ENCODE results near the gene ARMC2. TPM values are rescaled to one million over a fixed set of nuclear protein-coding genes. Genes with fewer than 3 reads are reported as not detected.

ARMC2 gene
- total RNA-seq, 1 donor from 2014 or later: 14.0 TPM

DNA sequence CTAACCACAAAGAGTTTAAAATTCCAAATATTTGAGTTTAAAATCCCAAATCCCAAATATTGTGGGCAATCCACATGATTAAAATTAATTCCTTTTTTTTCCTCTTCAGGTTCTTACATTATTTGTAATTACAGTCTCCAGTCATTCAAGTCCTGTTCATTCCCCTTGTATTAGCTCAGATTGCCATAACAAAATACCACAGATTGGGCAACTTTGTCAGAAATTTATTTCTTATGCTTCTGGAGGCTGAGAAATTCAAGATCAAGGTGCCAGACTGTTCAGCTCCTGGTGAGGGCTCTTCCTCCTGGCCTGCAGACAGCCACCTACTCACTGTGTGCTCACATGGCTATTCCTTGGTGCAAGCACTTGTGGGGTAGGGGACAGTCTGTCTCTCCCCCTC, 105.5 kb downstream of the ARMC2 start:
- TF ChIP-seq, protein P1, sequence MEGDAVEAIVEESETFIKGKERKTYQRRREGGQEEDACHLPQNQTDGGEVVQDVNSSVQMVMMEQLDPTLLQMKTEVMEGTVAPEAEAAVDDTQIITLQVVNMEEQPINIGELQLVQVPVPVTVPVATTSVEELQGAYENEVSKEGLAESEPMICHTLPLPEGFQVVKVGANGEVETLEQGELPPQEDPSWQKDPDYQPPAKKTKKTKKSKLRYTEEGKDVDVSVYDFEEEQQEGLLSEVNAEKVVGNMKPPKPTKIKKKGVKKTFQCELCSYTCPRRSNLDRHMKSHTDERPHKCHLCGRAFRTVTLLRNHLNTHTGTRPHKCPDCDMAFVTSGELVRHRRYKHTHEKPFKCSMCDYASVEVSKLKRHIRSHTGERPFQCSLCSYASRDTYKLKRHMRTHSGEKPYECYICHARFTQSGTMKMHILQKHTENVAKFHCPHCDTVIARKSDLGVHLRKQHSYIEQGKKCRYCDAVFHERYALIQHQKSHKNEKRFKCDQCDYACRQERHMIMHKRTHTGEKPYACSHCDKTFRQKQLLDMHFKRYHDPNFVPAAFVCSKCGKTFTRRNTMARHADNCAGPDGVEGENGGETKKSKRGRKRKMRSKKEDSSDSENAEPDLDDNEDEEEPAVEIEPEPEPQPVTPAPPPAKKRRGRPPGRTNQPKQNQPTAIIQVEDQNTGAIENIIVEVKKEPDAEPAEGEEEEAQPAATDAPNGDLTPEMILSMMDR (IDR thresholded peaks at IDR 0.05; ENCODE audit: borderline replicate concordance): no peak
- H3K4me3 ChIP-seq: no peak overlapping the region
- intact Hi-C loops (cut with micrococcal nuclease): no loop called here
- peaks cover 4% of the 10 kb centered on the region for H3K4me1 ChIP-seq
- no peak overlapping the region for H3K27ac ChIP-seq (replicated peaks)
- no peaks in the 10 kb centered on the region for H3K36me3 ChIP-seq
- H3K27me3 ChIP-seq (ENCODE audit: low read depth): no peaks in the 10 kb centered on the region
- DNase-seq: no peak
- H3K9me3 ChIP-seq (replicated peaks): no peaks in the 10 kb centered on the region

DNA sequence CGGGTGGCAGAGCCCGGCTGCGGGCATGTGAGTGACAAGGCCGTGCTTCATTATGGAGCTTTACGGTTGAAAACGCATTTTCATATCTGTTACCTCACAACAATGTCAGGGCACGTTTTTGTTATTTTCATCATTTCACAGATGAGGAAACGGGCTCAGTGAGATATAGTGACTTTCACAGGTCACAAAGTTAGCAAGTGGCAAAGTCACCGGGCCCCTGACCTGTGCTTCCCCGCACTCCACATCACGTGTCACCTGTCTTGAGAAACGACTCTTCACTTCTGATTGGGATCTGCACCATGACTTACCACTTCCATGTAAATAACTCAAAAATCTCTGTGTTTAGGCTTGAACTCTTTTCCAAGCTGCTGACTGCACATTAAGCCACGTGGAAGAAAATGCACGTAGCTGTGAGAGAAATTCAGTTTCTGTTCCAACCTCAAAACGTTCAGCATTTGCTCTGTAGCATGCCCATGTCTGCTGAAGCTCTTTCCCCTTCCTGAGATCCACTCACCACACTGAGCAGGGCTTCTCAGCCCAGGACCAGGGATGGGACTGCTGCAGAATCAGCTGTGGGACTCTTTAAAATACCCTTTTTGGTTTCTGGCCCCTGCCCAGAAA, 107.2 kb downstream of the ARMC2 start:
- TF ChIP-seq, protein P1 (IDR thresholded peaks at IDR 0.05; ENCODE audit: borderline replicate concordance): no peak
- no peak for DNase-seq
- Histone ChIP-seq H3K36me3 (no peaks in the 10 kb centered on the region), H3K4me1 (peaks cover 7% of the 10 kb centered on the region), H3K4me3 (no peak overlapping the region), H3K27me3 (ENCODE audit: low read depth) (no peaks in the 10 kb centered on the region), H3K9me3 (replicated peaks) (no peaks in the 10 kb centered on the region), H3K27ac (replicated peaks) (no peak overlapping the region)
- intact Hi-C loops (cut with micrococcal nuclease): no loop called here

DNA sequence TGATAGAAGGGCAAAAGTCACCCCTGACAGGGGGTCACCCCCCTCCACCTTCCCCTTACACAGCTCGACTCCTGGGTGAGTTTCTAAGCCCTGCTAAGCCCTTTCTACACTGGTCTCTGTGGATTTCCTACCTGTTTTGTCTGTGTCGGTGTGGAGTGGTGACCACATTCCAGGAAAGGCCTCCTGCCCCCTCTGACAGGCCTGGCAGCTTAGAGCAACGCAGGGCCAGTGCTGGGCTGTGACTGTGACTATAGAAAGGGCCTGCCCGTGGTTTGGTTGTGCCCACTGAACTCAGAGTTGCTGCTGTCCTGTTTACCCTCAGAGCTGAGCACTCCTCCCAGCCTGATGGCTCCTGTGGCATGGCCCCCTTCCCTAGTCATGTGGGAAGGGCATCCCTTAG, 109.0 kb downstream of the ARMC2 start:
- H3K4me3 ChIP-seq: no peak overlapping the region
- intact Hi-C loops (cut with micrococcal nuclease): no loop called here
- TF ChIP-seq, protein P1 (IDR thresholded peaks at IDR 0.05; ENCODE audit: borderline replicate concordance): no peak
- no peaks in the 10 kb centered on the region for H3K9me3 ChIP-seq (replicated peaks)
- no peak for DNase-seq
- H3K27me3 ChIP-seq (ENCODE audit: low read depth): no peaks in the 10 kb centered on the region
- no peak overlapping the region for H3K27ac ChIP-seq (replicated peaks)
- H3K4me1 ChIP-seq: peaks cover 10% of the 10 kb centered on the region
- no peaks in the 10 kb centered on the region for H3K36me3 ChIP-seq

DNA sequence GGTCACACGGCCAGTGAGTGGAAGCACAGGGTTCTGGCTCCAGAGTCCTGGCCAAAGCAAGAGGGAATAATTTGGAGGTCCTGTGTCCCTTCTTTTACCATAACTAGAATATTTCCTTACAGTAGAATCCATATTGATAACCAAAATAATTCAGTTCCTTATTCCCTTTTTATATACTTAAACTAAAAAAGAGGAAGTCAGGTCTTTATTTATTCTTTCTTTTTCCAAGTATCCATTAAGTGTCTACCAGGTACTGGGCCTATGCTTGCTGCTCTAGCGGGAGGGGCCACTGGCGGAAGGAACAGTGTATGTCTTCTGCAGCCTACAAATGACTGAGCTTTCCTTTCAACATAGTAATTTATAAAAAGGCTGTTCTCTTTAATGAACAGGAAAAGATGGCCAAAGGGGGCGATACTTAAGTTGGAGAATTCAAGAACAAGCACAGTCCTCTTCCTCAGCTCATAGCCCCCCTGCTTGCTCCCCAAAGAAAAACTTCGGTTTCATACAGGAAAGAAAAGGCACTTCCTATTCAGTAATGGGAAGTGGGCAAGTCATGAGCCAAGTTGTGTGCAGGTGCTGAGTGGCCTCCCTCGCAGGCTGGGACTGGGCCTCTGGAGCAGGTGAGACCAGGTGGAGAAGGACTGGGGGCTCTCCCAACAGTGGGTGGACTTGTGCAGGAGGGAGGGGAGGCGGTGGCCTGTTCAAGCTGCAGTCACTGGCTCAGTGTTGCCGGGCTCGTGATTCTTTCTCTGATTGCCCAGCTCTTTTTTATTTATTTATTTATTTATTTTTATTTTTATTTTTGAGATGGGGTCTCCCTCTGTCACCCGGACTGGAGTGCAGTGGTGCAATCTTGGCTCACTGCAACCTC, 110.9 kb downstream of the ARMC2 start:
- Histone ChIP-seq H3K4me1 (peaks cover 10% of the 10 kb centered on the region), H3K27ac (replicated peaks) (no peak overlapping the region)
- intact Hi-C loops (cut with micrococcal nuclease): no loop called here

DNA sequence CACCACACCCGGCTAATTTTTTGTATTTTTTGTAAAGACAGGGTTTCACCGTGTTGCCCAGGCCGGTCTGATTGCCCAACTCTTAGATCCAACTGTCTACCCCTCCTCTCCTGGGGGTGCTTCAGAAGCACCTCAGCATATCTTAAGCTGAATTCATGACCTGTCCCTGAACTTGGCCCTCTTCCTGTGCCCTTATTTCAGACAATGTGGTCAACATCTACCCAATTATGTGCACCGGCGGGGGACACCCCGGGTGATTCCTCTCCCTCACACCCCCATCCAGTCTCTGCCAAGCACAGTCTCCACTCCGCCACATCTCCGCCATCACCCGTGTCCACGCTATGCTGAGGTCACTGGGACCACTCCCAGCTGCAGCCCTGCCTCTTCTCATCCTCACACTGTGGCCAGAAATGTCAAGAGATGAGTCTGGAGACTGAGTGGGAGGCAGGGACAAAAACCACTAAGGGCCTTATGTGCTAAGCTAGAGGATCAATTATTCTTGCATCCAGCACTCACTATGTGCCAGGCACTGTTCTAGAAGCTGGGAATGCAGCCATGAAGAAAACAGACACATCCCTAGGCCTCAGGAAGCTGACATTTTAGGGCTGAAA, 111.9 kb downstream of the ARMC2 start:
- TF ChIP-seq, protein P1 (IDR thresholded peaks at IDR 0.05; ENCODE audit: borderline replicate concordance): no peak
- peaks cover 10% of the 10 kb centered on the region for H3K4me1 ChIP-seq
- H3K36me3 ChIP-seq: no peaks in the 10 kb centered on the region
- H3K27ac ChIP-seq (replicated peaks): no peak overlapping the region
- H3K4me3 ChIP-seq: no peak overlapping the region
- DNase-seq: no peak
- no peaks in the 10 kb centered on the region for H3K9me3 ChIP-seq (replicated peaks)
- intact Hi-C loops (cut with micrococcal nuclease): no loop called here
- H3K27me3 ChIP-seq (ENCODE audit: low read depth): no peaks in the 10 kb centered on the region

More for the DNA sequence above, 110.9 kb downstream of the ARMC2 start:
- DNase-seq: no peak
- H3K4me3 ChIP-seq: no peak overlapping the region
- H3K27me3 ChIP-seq (ENCODE audit: low read depth): no peaks in the 10 kb centered on the region
- H3K9me3 ChIP-seq (replicated peaks): no peaks in the 10 kb centered on the region
- TF ChIP-seq, protein P1 (IDR thresholded peaks at IDR 0.05; ENCODE audit: borderline replicate concordance): no peak
- H3K36me3 ChIP-seq: no peaks in the 10 kb centered on the region

All from left ventricle myocardium inferior (tissue), 1 donor.